ENCODE measurements around the gene KRABD2.

The KRABD2 gene

DNA sequence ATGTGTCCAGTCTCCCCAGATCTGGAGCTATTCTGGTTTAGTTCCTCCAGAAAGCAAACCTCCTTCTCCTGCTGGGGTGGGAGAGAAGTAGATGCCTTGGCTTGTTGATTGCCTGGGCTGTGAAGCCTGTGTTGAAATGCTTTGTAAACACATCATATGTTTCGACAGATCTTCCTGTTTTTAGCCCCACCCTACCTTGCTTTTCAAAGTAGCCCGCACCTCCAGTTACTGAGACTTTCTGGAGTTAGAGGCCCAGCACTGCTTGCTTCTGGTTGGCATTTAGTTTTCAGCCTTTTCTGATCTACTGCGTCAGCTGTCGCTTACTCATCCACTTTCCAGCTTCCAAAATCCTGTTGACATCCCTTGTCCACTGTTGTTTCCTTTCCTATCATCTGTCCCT is 41.3 kb upstream of the KRABD2 start:
- no peaks in the 10 kb centered on the region for H3K27me3 ChIP-seq
- no peak overlapping the region for H3K27ac ChIP-seq
- H3K36me3 ChIP-seq = no peaks in the 10 kb centered on the region
- TF ChIP-seq, protein P1, sequence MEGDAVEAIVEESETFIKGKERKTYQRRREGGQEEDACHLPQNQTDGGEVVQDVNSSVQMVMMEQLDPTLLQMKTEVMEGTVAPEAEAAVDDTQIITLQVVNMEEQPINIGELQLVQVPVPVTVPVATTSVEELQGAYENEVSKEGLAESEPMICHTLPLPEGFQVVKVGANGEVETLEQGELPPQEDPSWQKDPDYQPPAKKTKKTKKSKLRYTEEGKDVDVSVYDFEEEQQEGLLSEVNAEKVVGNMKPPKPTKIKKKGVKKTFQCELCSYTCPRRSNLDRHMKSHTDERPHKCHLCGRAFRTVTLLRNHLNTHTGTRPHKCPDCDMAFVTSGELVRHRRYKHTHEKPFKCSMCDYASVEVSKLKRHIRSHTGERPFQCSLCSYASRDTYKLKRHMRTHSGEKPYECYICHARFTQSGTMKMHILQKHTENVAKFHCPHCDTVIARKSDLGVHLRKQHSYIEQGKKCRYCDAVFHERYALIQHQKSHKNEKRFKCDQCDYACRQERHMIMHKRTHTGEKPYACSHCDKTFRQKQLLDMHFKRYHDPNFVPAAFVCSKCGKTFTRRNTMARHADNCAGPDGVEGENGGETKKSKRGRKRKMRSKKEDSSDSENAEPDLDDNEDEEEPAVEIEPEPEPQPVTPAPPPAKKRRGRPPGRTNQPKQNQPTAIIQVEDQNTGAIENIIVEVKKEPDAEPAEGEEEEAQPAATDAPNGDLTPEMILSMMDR (IDR thresholded peaks at IDR 0.05) = no peak
- H3K9me3 ChIP-seq = no peaks in the 10 kb centered on the region
- no peaks in the 10 kb centered on the region for H3K4me1 ChIP-seq
- no peak overlapping the region for H3K9ac ChIP-seq (ENCODE audit: low read depth in 2 of 2, low read length in 2 of 2)
- intact Hi-C loops (cut with DNase I) = loop anchor here (10.0 kb wide), 1 partner anchor 477 kb away; no protein-coding TSS in a partner anchor
- no peak overlapping the region for H3K4me3 ChIP-seq
- DNase-seq = no peak

DNA sequence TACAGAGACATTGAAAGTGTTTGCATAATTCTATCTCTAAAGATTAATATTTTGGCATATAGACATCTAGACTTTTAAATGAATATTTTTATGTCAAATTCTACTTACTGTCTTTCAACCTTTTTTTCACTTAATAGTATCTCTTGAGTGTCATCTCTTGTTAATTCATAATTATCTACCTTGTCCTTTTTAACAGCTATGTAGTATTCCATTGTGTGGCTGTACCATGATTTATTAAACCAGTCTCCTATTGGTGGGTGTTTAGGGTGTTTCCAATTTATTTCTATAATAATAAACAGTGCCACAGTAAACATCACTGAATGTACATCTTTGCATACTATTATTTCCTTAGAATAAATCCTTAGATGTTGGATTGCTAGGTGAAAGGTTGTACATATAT is 37.4 kb upstream of the KRABD2 start:
- intact Hi-C loops (cut with DNase I) = loop anchor here (10.0 kb wide), 1 partner anchor 481 kb away; no protein-coding TSS in a partner anchor
- no peak for DNase-seq
- H3K4me3 ChIP-seq = no peak overlapping the region
- no peaks in the 10 kb centered on the region for H3K36me3 ChIP-seq
- H3K4me1 ChIP-seq = no peaks in the 10 kb centered on the region
- H3K9me3 ChIP-seq = no peaks in the 10 kb centered on the region
- no peaks in the 10 kb centered on the region for H3K27me3 ChIP-seq
- TF ChIP-seq, protein P1 (IDR thresholded peaks at IDR 0.05) = no peak
- H3K9ac ChIP-seq (ENCODE audit: low read depth in 2 of 2, low read length in 2 of 2) = no peak overlapping the region
- H3K27ac ChIP-seq = no peak overlapping the region

DNA sequence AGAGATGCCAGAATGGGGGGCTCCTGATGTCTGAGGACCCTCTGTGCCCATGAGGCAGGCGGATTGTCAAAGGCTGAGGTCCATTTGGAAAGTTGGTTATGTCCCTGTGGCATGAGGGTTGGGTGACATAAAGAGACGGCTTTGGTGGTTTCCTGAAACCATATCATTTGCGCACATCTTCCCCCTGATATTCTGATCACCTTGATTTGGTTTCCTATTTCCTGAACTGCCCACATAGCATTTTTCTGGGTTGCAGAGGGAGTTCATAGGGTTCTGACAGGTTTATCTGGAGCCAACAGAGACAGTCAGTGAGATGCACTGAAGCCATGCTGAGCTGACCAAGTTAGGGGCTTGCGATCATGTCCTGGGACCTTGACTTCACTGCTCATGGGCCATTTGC is 36.8 kb upstream of the KRABD2 start:
- Histone ChIP-seq H3K4me1 (no peaks in the 10 kb centered on the region), H3K9me3 (no peaks in the 10 kb centered on the region), H3K9ac (ENCODE audit: low read depth in 2 of 2, low read length in 2 of 2) (no peak overlapping the region), H3K27me3 (no peaks in the 10 kb centered on the region), H3K36me3 (no peaks in the 10 kb centered on the region), H3K27ac (no peak overlapping the region), H3K4me3 (no peak overlapping the region)
- TF ChIP-seq, protein P1 (IDR thresholded peaks at IDR 0.05) = no peak
- intact Hi-C loops (cut with DNase I) = loop anchor here (10.0 kb wide), 1 partner anchor 481 kb away; no protein-coding TSS in a partner anchor
- DNase-seq = no peak

DNA sequence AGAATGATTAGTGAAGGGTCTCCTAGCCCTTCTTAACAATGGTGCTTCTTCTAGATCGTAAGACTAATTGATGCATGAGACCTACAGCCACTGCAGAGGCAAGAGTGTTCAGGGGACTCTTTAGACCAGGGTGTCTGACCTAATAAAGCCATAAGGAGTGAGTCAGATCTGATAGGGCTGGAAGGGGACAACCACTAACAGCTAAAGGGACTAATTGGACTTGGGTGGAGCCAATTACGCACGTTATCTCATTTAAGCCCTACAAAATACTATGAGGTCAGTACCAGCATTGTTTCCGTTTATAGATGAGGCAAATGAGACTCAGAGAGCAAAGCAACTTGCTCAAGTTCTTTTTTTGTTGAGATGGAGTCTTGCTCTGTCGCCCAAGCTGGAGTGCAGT is 35.6 kb upstream of the KRABD2 start:
- H3K9me3 ChIP-seq = no peaks in the 10 kb centered on the region
- H3K36me3 ChIP-seq = no peaks in the 10 kb centered on the region
- no peaks in the 10 kb centered on the region for H3K27me3 ChIP-seq
- TF ChIP-seq, protein P1 (IDR thresholded peaks at IDR 0.05) = no peak
- H3K4me3 ChIP-seq = no peak overlapping the region
- no peak overlapping the region for H3K27ac ChIP-seq
- no peak for DNase-seq
- intact Hi-C loops (cut with DNase I) = loop anchor here (10.0 kb wide), 1 partner anchor 483 kb away; no protein-coding TSS in a partner anchor
- H3K9ac ChIP-seq (ENCODE audit: low read depth in 2 of 2, low read length in 2 of 2) = no peak overlapping the region
- H3K4me1 ChIP-seq = no peaks in the 10 kb centered on the region

DNA sequence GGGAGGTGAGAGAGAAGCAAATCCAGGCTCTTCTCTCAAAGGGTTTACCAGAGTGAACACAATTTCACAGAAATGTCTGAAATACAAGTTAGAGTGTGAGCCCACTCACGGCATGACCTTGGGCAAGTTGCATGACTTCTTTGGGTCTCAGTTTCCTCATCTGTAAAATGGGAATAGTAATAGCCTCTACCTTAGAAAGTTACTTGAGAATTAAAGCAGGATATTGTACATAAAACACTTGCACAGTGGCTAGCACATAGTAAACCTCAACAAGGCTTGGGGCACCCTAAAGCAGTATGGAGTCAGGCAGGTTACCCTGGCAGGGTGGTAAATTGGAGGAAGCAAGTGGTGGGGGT is 34.4 kb upstream of the KRABD2 start:
- intact Hi-C loops (cut with DNase I) = loop anchor here (2.0 to 10.0 kb wide), 2 partner anchors 336 to 484 kb away; no protein-coding TSS in a partner anchor

More for the DNA sequence above, 34.4 kb upstream of the KRABD2 start:
- TF ChIP-seq, protein P1 (IDR thresholded peaks at IDR 0.05) = no peak
- H3K36me3 ChIP-seq = no peaks in the 10 kb centered on the region
- H3K9me3 ChIP-seq = no peaks in the 10 kb centered on the region
- no peak for DNase-seq
- no peaks in the 10 kb centered on the region for H3K4me1 ChIP-seq
- H3K9ac ChIP-seq (ENCODE audit: low read depth in 2 of 2, low read length in 2 of 2) = no peak overlapping the region
- H3K27me3 ChIP-seq = no peaks in the 10 kb centered on the region
- no peak overlapping the region for H3K27ac ChIP-seq
- no peak overlapping the region for H3K4me3 ChIP-seq
